ENCODE results near the gene SETD1B. TPM values are rescaled to one million over a fixed set of nuclear protein-coding genes. Genes with fewer than 3 reads are reported as not detected.

The SETD1B gene
- total RNA-seq, 1 donor = 5.8 TPM

DNA sequence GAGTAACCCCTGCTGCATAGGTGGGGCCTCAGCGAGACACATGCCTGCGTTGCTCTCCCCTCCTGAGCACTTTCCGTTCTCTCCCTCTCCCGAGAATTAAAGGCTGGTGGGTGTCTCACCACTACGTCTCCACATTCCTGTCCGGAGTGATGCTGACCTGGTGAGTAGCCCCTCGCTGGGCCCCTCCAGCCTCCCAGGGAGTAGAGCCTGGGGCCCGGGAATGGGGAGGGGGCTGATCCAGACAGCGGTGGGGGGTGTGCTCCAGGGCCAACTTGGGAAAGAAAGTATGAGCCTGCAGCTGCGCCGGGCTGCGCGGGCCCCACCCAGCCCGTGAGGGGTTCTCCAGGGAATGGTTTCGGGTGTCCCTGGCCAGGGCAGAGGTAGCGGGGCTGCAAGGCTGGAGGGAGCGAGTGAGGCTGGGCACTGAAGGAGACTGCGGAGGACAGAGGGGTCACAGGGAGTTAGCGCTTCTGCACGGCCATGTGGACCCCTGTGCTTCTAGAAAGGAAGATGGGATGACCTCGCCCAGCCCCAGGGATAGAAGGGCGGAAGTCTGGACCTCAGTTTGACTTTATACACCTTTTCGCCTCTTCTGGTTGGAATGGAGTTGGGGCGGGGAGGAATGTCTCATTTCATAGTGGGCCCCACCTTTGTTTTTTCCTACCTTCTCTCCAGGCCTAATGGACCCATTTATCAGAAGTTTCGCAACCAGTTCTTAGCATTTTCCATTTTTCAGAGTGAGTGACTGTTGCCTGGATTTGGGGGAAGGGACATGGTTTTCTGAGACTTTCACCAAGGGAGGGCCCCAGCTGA lies 32.8 kb upstream of the SETD1B start:
- Histone ChIP-seq H3K79me2 (ENCODE audit: insufficient read depth, low read length) (no peaks in the 10 kb centered on the region), H3K27me3 (ENCODE audit: insufficient read depth, low read length) (no peaks in the 10 kb centered on the region), H3K4me1 (ENCODE audit: insufficient read depth, low read length) (peaks cover 27% of the 10 kb centered on the region), H3K4me3 (ENCODE audit: insufficient read depth, low read length) (no peak overlapping the region), H3K36me3 (ENCODE audit: insufficient read depth, low read length) (no peaks in the 10 kb centered on the region), H4K20me1 (ENCODE audit: insufficient read depth, low read length) (peaks cover 9% of the 10 kb centered on the region), H3K27ac (ENCODE audit: low read depth, low read length) (no peak overlapping the region), H3K4me2 (ENCODE audit: insufficient read depth, low read length) (no peak overlapping the region), H3K9me3 (ENCODE audit: low read depth, low read length) (no peaks in the 10 kb centered on the region), H2AFZ (ENCODE audit: low read length) (no peak overlapping the region)
- DNase-seq (ENCODE audit: insufficient read length, low spot score, missing footprints) = no peak
- TF ChIP-seq, protein P1, sequence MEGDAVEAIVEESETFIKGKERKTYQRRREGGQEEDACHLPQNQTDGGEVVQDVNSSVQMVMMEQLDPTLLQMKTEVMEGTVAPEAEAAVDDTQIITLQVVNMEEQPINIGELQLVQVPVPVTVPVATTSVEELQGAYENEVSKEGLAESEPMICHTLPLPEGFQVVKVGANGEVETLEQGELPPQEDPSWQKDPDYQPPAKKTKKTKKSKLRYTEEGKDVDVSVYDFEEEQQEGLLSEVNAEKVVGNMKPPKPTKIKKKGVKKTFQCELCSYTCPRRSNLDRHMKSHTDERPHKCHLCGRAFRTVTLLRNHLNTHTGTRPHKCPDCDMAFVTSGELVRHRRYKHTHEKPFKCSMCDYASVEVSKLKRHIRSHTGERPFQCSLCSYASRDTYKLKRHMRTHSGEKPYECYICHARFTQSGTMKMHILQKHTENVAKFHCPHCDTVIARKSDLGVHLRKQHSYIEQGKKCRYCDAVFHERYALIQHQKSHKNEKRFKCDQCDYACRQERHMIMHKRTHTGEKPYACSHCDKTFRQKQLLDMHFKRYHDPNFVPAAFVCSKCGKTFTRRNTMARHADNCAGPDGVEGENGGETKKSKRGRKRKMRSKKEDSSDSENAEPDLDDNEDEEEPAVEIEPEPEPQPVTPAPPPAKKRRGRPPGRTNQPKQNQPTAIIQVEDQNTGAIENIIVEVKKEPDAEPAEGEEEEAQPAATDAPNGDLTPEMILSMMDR (IDR thresholded peaks at IDR 0.05; ENCODE audit: extremely low read depth, low read depth, low read length) = no peak

- Histone ChIP-seq H3K27ac (ENCODE audit: low read depth, low read length) (no peak overlapping the region), H2AFZ (ENCODE audit: low read length) (no peak overlapping the region), H3K9me3 (ENCODE audit: low read depth, low read length) (no peaks in the 10 kb centered on the region), H3K4me1 (ENCODE audit: insufficient read depth, low read length) (peaks cover 7% of the 10 kb centered on the region), H3K79me2 (ENCODE audit: insufficient read depth, low read length) (no peaks in the 10 kb centered on the region), H3K27me3 (ENCODE audit: insufficient read depth, low read length) (no peaks in the 10 kb centered on the region), H4K20me1 (ENCODE audit: insufficient read depth, low read length) (peaks cover 2% of the 10 kb centered on the region), H3K4me3 (ENCODE audit: insufficient read depth, low read length) (no peak overlapping the region), H3K36me3 (ENCODE audit: insufficient read depth, low read length) (no peaks in the 10 kb centered on the region), H3K4me2 (ENCODE audit: insufficient read depth, low read length) (no peak overlapping the region)
- DNase-seq (ENCODE audit: insufficient read length, low spot score, missing footprints) = peak; percentile 98
- TF ChIP-seq, protein P1 (IDR thresholded peaks at IDR 0.05; ENCODE audit: extremely low read depth, low read depth, low read length) = peak; percentile 83
Measured at GRCh38 chr12:121773011-121773777, 30.6 kb upstream of the SETD1B start.

DNA sequence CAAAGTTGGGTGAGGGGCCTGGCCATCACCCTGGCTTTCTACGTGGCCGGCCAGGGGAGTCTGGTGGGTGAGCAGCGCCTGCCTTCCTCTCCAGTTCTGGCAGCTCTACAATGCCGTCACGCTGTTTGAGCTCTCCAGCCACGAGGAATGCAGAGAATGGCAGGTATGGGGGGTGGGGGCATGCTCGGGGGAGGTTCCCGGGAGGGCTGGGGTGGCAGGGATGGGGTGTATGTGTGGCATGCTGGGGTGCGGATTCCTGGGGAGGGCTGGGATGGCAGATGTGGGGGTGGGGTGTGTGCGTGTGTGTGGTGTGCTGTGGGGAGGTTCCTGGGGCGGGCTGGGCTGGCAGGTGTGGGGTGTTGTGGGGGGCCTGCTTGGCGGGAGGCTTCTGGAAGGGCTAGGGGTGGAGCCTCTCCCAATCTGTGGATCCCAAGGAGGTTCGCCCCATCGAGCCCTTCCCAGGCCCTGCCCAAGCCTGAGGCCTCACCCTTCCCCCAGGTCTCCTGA lies 28.8 kb upstream of the SETD1B start:
- H3K9me3 ChIP-seq (ENCODE audit: low read depth, low read length) = no peaks in the 10 kb centered on the region
- no peaks in the 10 kb centered on the region for H4K20me1 ChIP-seq (ENCODE audit: insufficient read depth, low read length)
- H3K4me3 ChIP-seq (ENCODE audit: insufficient read depth, low read length) = no peak overlapping the region
- no peaks in the 10 kb centered on the region for H3K79me2 ChIP-seq (ENCODE audit: insufficient read depth, low read length)
- no peak overlapping the region for H2AFZ ChIP-seq (ENCODE audit: low read length)
- peaks cover 3% of the 10 kb centered on the region for H3K4me1 ChIP-seq (ENCODE audit: insufficient read depth, low read length)
- DNase-seq (ENCODE audit: insufficient read length, low spot score, missing footprints) = peak; percentile 14
- H3K27me3 ChIP-seq (ENCODE audit: insufficient read depth, low read length) = no peaks in the 10 kb centered on the region
- TF ChIP-seq, protein P1 (IDR thresholded peaks at IDR 0.05; ENCODE audit: extremely low read depth, low read depth, low read length) = no peak
- no peaks in the 10 kb centered on the region for H3K36me3 ChIP-seq (ENCODE audit: insufficient read depth, low read length)
- H3K4me2 ChIP-seq (ENCODE audit: insufficient read depth, low read length) = no peak overlapping the region
- no peak overlapping the region for H3K27ac ChIP-seq (ENCODE audit: low read depth, low read length)

- Histone ChIP-seq H3K4me2 (ENCODE audit: insufficient read depth, low read length) (no peak overlapping the region), H3K4me1 (ENCODE audit: insufficient read depth, low read length) (peaks cover 3% of the 10 kb centered on the region), H3K9me3 (ENCODE audit: low read depth, low read length) (no peaks in the 10 kb centered on the region), H3K36me3 (ENCODE audit: insufficient read depth, low read length) (peaks cover 3% of the 10 kb centered on the region), H4K20me1 (ENCODE audit: insufficient read depth, low read length) (no peaks in the 10 kb centered on the region), H3K27me3 (ENCODE audit: insufficient read depth, low read length) (no peaks in the 10 kb centered on the region), H3K27ac (ENCODE audit: low read depth, low read length) (no peak overlapping the region), H3K4me3 (ENCODE audit: insufficient read depth, low read length) (no peak overlapping the region), H2AFZ (ENCODE audit: low read length) (no peak overlapping the region), H3K79me2 (ENCODE audit: insufficient read depth, low read length) (no peaks in the 10 kb centered on the region)
- peak; percentile 60 for DNase-seq (ENCODE audit: insufficient read length, low spot score, missing footprints)
- TF ChIP-seq, protein P1 (IDR thresholded peaks at IDR 0.05; ENCODE audit: extremely low read depth, low read depth, low read length) = no peak
Measured at GRCh38 chr12:121775501-121775900, 28.3 kb upstream of the SETD1B start.
